Activated CD8-positive, alpha-beta memory T cell treated with anti-CD3 and anti-CD28 coated beads, Interleukin-2, amount 50 U/mL, for 24 hours (primary cell): ENCODE data around the gene PARD3.
"Not testable (repeated sequence)": the region's sequence is repeated elsewhere in the genome, so short reads cannot be mapped to it uniquely, and the experiment has no call there.

ENCODE experiments used
- DNase-seq: peaks from one replicate; pipeline ENCODE4 v3.0.0-alpha.2; 2020; ENCODE audit errors: extremely low read depth

Gene PARD3

GRCh38 chr10:34423673-34424625, 391.1 kb downstream of the PARD3 start:
- no peak for DNase-seq

- no peak for DNase-seq
Observed at GRCh38 chr10:34420795-34421194, 394.3 kb downstream of the PARD3 start.

- no peak for DNase-seq
Observed at GRCh38 chr10:34420273-34420672, 394.8 kb downstream of the PARD3 start.

GRCh38 chr10:34415039-34415438, 400.1 kb downstream of the PARD3 start:
- DNase-seq, result no peak

GRCh38 chr10:34413756-34414587, 401.1 kb downstream of the PARD3 start:
- no peak for DNase-seq

GRCh38 chr10:34413214-34413613, 401.9 kb downstream of the PARD3 start:
- DNase-seq, result no peak

GRCh38 chr10:34408956-34409355, 406.1 kb downstream of the PARD3 start:
- no peak for DNase-seq

- DNase-seq, result no peak
Observed at GRCh38 chr10:34408381-34408780, 406.7 kb downstream of the PARD3 start.

- DNase-seq, result no peak
Observed at GRCh38 chr10:34407324-34407805, 407.7 kb downstream of the PARD3 start.

- DNase-seq, result no peak
Observed at GRCh38 chr10:34406463-34407323, 408.4 kb downstream of the PARD3 start.

- no peak for DNase-seq
Observed at GRCh38 chr10:34405611-34406462, 409.3 kb downstream of the PARD3 start.

GRCh38 chr10:34403512-34403911, 411.6 kb downstream of the PARD3 start:
- DNase-seq, result no peak

GRCh38 chr10:34400075-34400474, 415.0 kb downstream of the PARD3 start:
- no peak for DNase-seq

GRCh38 chr10:34399013-34399412, 416.1 kb downstream of the PARD3 start:
- DNase-seq, result no peak

- DNase-seq, result no peak
Observed at GRCh38 chr10:34397324-34397723, 417.8 kb downstream of the PARD3 start.

- no peak for DNase-seq
Observed at GRCh38 chr10:34396663-34397062, 418.4 kb downstream of the PARD3 start.

- no peak for DNase-seq
Observed at GRCh38 chr10:34392641-34393170, 422.4 kb downstream of the PARD3 start.

- DNase-seq, result not testable (repeated sequence)
Observed at GRCh38 chr10:34391168-34391567, 423.9 kb downstream of the PARD3 start.

- DNase-seq, result no peak
Observed at GRCh38 chr10:34389801-34390200, 425.3 kb downstream of the PARD3 start.

GRCh38 chr10:34386921-34387320, 428.2 kb downstream of the PARD3 start:
- no peak for DNase-seq
